HepG2 (cell line): ENCODE measurements around the gene KIAA1328.

ENCODE experiments used
- GTF2F1 ChIP-seq: fragments of 150-350 bp; IDR thresholded peaks from 2 replicates; pipeline ENCODE4 v1.6.1; 2014; ENCODE audit warnings: low read length
- NFIC ChIP-seq: IDR thresholded peaks from 2 replicates; pipeline ENCODE4 v1.6.1; 2012; ENCODE audit warnings: mild to moderate bottlenecking, low read length, inconsistent platforms
- NR2F1 ChIP-seq, 2 experiments: fragments of 450-650 bp in 1 of 2; formaldehyde crosslinking in 1 of 2; IDR thresholded peaks; 2 replicates each; pipeline versions ENCODE4 v1.5.0 to v1.6.1; 2016 to 2020; ENCODE audit warnings: mild to moderate bottlenecking in 1 of 2, missing compliant biosample characterization in 1 of 2, missing genetic modification reagents in 1 of 2, moderate library complexity in 1 of 2
- POLR2A ChIP-seq, 2 experiments: IDR thresholded peaks; 2 replicates each; pipeline ENCODE4 v1.6.1; 2011; ENCODE audit warnings: low read depth in 2 of 2, low read length in 2 of 2, mild to moderate bottlenecking in 1 of 2, moderate library complexity in 1 of 2; ENCODE audit not compliant: insufficient read depth in 1 of 2
- POLR2AphosphoS5 ChIP-seq: IDR thresholded peaks from 2 replicates; pipeline ENCODE4 v1.6.1; 2012; ENCODE audit warnings: low read depth, low read length
- SP1 ChIP-seq, 2 experiments: fragments of 450-650 bp in 1 of 2; sonication (generic) in 1 of 2; formaldehyde crosslinking in 1 of 2; IDR thresholded peaks; 2 replicates each; pipeline versions ENCODE4 v1.4.0 to v1.6.1; 2016 to 2020; ENCODE audit warnings: missing genetic modification reagents in 1 of 2
- TF ChIP-seq, protein P1 (sequence below): sonication (generic); formaldehyde crosslinking; IDR thresholded peaks from 2 replicates; pipeline ENCODE4 v1.4.0; 2020; ENCODE audit warnings: missing genetic modification reagents; ENCODE audit errors: not compliant biosample characterization
- TF ChIP-seq, protein P2 (sequence below): sonication (generic); formaldehyde crosslinking; IDR thresholded peaks from 2 replicates; pipeline ENCODE4 v1.5.1; 2020; ENCODE audit warnings: missing genetic modification reagents, mild to moderate bottlenecking, borderline replicate concordance
- TF ChIP-seq, protein P3 (sequence below): sonication (generic); formaldehyde crosslinking; IDR thresholded peaks from 2 replicates; pipeline ENCODE4 v1.4.0; 2020; ENCODE audit warnings: missing genetic modification reagents

DNA sequence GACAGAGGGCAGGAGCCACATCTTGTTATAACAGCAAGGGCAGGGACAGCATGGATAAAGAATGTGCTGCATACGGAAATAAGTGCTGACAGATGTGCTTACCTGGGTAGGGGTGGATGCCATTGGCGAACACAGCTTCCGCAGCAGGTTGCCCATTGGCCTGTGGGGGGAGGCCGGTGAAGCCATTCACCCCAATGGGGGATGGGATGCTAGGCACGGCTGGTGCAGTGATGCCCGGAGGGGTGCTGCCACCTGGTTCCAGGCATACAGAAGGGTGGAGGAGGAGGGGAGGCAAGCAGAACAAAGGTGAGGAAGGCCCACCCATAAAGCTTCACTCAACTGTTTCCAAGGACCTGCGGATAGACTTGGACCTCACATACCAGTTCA lies 441.7 kb downstream of the KIAA1328 start:
- TF ChIP-seq, protein P1, sequence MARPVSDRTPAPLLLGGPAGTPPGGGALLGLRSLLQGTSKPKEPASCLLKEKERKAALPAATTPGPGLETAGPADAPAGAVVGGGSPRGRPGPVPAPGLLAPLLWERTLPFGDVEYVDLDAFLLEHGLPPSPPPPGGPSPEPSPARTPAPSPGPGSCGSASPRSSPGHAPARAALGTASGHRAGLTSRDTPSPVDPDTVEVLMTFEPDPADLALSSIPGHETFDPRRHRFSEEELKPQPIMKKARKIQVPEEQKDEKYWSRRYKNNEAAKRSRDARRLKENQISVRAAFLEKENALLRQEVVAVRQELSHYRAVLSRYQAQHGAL (CRISPR knock-in tag), result no peak
- TF ChIP-seq POLR2AphosphoS5, result no peak
- TF ChIP-seq SP1 (IDR thresholded peaks at IDR 0.05), result no peak
- TF ChIP-seq SP1 (CRISPR knock-in tag; IDR thresholded peaks at IDR 0.05), result no peak
- TF ChIP-seq GTF2F1, result no peak
- TF ChIP-seq, protein P2, sequence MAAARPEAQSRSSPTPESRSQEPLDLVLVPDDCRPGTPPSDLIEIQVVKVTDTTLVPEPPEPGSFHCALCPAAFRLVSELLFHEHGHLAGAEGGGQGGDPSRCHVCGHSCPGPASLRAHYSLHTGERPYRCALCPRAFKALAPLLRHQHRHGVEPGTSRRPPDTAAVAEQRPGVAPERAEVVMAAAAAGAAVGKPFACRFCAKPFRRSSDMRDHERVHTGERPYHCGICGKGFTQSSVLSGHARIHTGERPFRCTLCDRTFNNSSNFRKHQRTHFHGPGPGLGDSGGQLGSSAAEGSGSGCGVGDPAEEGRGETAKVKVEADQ (CRISPR knock-in tag), result no peak
- TF ChIP-seq POLR2A (IDR thresholded peaks at IDR 0.05; ENCODE audit: insufficient read depth in 1 of 2, low read depth in 2 of 2, low read length in 2 of 2), result no peak
- TF ChIP-seq, protein P3, sequence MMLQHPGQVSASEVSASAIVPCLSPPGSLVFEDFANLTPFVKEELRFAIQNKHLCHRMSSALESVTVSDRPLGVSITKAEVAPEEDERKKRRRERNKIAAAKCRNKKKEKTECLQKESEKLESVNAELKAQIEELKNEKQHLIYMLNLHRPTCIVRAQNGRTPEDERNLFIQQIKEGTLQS (CRISPR knock-in tag), result no peak
- TF ChIP-seq NR2F1 (CRISPR knock-in tag; IDR thresholded peaks at IDR 0.05), result no peak
- TF ChIP-seq NFIC, result no peak
